HG02678 (cell line): ENCODE results near the gene TRERF1.

ENCODE experiments used
- ATAC-seq: cut with Tn5 transposase; IDR thresholded peaks from one replicate; pipeline ENCODE4 v1.9.1; 2021; ENCODE audit warnings: mild to moderate bottlenecking, moderate library complexity; ENCODE audit not compliant: unreplicated experiment

TRERF1 gene

GRCh38 chr6:42428326-42429041, 23.2 kb downstream of the TRERF1 start:
- ATAC-seq = no peak

- ATAC-seq = no peak
These were observed 23.9 kb downstream of the TRERF1 start for GRCh38 chr6:42427871-42428270.

GRCh38 chr6:42426191-42426590, 25.5 kb downstream of the TRERF1 start:
- ATAC-seq = no peak

DNA sequence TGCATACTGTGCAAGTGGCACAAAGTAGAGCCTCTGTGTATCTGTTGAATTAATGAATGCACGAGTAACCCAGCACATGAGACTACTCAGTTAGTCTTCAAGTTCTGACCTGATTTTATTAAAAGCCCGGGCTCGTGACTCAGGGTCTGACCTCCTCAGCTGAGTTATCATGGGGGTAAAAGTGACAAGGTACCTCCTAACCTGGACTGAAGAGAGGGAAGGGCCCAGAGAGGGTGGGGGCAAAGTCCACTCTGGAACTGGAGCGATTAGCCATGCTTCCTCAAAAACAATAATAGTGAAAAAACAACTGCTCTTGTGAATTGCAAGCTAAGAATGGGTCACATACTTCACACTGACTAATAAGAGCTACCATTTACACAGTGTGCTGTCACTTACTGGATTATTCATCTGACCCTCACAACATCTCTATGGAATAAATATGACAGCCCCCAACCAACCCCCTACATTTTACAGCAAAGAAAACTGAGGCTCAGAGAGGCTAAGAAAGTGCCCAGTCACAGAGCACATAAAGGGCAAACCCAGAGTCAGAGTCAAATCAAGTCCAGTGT, 26.7 kb downstream of the TRERF1 start:
- ATAC-seq = no peak

GRCh38 chr6:42423244-42423643, 28.5 kb downstream of the TRERF1 start:
- no peak for ATAC-seq

- no peak for ATAC-seq
These were observed 31.0 kb downstream of the TRERF1 start for GRCh38 chr6:42420741-42421140.

GRCh38 chr6:42419490-42420280, 32.0 kb downstream of the TRERF1 start:
- ATAC-seq = no peak

GRCh38 chr6:42418724-42419123, 33.0 kb downstream of the TRERF1 start:
- ATAC-seq = no peak

DNA sequence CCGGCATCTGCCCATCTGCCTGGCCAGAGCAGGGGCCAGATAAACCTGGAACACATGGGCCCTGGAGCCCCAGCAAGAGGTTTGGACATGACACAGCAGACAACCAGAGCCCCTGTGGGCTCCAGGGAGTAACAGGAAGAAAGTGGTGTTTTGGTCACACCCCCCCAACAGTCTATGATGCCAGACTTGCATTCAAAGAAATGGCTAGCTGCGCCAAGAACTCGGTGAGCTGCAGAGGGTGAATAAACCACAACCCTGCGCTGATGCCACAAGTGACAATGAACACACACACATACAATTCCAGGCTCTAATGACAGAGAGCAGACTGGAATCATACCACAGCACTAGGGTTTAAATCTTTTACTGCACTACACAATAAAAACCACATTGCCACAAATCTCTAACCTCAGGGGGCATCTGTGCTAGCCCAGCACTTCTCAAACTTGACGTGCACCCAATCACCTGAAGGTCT, 34.0 kb downstream of the TRERF1 start:
- no peak for ATAC-seq

GRCh38 chr6:42411406-42411805, 40.3 kb downstream of the TRERF1 start:
- no peak for ATAC-seq

- no peak for ATAC-seq
These were observed 40.9 kb downstream of the TRERF1 start for GRCh38 chr6:42410861-42411260.

DNA sequence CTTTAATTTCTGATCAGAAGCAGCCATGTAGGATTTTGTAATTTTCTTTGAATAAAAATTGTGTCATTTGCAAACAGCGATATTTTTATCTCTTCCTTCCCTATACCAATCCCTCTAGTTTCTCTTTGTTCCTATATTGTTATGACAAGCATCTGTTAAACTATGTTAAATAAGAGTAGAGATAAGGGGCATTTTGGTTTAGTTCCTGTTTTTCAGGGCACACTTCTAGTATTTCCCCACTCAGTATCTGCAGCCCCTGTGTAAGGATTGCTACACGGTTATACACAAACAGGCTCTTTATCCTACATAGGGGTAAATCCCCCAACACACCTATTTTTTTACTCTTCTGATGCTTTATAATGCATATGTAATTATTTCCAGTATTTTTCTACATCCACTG, 42.1 kb downstream of the TRERF1 start:
- ATAC-seq = no peak

- no peak for ATAC-seq
These were observed 44.3 kb downstream of the TRERF1 start for GRCh38 chr6:42407379-42407778.

DNA sequence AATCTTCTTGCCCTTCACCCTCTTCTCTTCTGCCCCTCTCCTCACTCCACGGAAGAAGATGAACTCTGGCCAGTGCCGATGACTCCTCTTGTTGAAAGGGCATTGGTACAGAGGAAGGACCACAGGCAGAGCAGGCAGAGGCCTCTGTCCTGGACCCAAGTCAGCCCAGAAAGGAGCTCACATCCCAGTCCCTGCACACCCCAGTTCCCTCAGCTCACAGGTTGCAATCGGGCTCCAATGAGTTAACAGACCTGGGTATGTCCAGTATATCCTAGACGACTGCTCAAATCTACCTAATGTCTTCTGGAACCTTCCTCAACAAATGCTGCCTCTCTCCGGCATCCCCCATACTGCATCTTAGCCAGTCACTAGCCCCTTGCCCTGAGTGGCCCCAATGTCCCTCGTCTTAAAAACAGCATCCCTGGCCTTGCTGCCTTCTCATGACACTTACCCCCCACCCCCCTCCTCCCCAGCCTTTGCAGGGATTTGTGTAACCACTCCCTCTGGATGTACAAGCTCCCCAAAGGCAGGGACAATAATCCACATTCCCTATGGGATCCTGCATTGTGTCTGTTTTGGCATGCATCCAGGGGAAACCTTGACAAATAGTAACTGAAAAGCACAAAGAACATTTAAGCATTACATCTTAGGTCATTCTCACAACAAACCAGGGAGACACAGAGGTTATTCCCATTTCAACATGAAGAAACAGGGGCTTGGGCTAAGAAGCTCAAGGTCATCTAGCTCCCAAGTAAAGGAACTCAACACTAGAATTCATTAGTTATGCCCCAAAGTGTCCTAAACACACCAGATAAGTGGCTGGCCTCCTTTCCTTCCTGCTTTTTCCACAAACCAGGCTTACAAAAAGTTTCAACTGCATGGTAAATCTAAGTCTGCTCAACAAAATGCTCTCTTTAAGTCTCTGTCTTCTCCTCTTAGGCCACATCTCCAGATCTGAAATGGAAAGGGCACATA, 45.1 kb downstream of the TRERF1 start:
- ATAC-seq = no peak

DNA sequence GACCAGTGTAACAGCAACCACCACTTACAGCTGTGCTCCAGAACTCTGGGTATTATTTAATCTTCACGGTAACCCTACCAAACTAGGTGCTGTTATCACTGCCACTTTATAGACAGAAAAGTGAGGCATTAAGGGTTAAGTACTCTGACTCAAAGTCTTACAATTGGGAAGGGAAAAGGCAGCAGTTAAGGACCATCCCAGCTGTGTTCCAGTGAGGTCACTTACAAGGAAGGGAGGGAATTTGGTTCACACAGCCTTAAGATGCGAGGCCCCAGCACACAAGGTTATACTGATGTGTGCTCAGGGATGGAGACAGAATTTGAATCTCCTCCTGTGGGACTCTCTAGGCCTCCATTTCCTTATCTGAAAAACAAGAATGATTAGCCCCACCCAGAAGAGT, 46.7 kb downstream of the TRERF1 start:
- no peak for ATAC-seq

DNA sequence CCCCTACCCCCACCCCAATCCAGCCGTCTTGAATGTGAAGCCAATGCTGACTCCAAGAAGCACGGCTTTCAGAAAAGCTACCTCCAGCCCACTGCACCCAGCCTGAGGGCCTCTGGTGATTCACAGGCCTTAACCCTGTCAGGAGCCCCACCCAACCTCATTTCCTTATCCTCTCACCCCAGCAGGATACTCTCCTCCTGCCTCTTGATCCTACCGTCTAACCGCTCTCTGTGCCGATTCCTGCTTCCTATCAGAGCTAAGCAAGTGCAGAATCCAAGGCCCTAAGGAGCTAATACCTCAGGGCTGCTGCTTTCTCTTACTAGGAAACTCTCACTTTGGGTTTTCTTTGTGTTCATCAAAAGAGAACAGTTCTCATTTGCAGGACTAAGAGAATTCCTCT, 47.2 kb downstream of the TRERF1 start:
- ATAC-seq = no peak

DNA sequence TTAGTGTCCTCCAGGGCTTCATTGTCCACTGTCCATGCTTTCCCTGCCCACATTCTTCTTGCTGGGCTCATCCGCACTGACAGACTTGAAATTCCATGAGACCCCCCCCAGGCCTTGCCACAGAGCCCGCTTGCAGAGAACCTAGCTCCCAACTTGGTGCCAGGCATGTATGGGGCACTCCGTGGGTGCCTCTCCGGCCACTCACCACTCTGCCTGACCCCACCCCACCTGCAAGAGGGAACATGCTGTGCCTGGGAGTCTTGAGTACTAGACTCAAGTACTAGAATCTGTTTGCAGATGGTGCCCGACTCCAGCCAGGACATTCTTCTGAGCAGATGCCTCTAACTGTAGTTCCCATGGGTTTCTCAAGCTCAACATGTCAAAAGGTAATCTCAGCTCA, 47.9 kb downstream of the TRERF1 start:
- ATAC-seq = no peak

GRCh38 chr6:42403421-42403820, 48.3 kb downstream of the TRERF1 start:
- ATAC-seq = no peak

GRCh38 chr6:42402184-42402583, 49.5 kb downstream of the TRERF1 start:
- peak; percentile 65 for ATAC-seq

DNA sequence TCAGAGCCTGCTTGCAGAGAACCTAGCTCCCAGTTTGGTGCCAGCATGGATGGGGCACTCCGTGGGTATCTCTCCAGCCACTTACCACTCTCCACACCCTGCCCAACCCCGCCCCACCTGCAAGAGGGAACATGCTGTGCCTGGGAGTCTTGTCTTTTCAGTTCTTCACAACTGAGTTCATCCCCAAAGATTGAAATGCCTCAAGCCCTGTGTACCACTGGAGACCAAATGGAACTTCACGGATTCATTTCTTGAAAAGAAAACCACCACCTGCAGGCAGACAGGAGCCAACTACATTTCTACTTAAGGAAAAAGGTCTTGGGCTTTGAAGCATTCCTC, 50.1 kb downstream of the TRERF1 start:
- no peak for ATAC-seq
